8988T (cell line): ENCODE measurements around the gene IFITM1.
"Not testable (repeated sequence)": the region's sequence is repeated elsewhere in the genome, so short reads cannot be mapped to it uniquely, and the experiment has no call there.

ENCODE experiments used
- DNase-seq: peaks from one replicate; pipeline ENCODE4 v3.0.0; 2011

Gene IFITM1

GRCh38 chr11:328516-329100 is 14.8 kb downstream of the IFITM1 start:
- DNase-seq = not testable (repeated sequence)

DNA sequence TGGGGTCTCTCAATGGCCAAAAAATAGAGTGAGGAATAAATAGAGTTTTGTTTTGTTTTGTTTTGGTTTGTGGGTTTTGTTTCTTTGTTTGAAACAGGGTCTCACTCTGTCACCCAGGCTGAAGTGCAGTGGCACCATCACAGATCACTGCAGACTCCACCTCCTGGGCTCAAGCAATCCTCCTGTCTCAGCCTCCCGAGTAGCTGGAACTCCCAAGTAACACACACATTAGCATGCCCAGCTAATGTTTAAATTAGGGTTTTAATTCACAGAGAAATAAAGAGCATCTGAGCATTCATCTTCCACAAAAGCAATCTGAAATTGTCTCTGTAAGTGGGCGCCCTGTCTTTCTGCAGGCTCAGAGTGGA is 16.0 kb downstream of the IFITM1 start:
- DNase-seq = no peak

DNA sequence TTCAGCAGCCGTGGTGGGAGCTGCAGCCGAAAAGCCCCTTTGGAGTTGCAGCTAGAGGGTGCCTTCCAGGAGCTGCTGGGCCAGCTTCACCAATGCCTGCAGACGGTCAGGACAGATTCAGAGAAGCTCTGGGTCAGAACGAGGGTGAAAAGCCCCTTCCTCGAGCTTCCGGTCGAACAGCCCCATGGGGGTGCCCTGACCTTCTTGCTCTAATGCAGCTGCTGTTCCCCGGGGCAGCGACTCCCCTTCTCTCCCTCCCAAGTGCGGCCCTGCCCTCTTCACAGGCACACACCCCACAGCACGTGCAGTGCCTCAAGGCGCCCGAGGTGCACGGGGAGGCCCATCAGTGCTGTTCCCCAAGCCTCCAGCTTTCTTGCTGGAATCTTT is 16.5 kb downstream of the IFITM1 start:
- no peak for DNase-seq

DNA sequence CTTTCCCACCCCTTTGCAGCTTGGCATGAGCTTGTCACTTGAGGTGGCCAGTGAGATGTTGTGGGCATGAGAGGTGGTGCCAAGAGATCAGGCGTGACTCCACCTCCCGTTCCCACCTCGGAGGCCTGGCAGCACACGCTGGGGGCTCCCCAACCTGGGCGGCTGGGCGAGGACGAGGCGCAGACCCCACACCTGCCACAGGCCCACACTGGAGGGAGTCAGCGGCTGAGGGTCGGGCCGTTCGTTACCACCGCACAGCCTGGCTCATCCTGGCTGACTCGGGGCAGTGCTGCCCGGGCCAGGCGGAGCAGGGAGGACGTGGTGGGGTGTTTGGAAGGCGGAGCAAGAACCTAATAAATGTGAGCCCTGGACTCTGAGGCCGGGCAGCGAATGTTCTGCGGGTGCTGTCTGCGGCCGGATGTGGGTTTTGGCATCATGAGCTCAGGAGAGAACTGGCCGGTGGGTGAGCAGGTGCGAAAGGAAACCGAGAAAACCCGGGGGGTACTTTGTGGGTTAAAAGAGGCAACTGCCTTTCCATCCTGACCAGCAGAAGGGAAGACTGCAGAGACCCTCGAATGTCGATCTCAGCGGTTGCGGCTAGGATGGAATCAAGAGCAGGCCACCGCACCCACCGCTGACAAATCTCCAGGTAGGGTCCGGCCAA is 17.0 kb downstream of the IFITM1 start:
- no peak for DNase-seq

DNA sequence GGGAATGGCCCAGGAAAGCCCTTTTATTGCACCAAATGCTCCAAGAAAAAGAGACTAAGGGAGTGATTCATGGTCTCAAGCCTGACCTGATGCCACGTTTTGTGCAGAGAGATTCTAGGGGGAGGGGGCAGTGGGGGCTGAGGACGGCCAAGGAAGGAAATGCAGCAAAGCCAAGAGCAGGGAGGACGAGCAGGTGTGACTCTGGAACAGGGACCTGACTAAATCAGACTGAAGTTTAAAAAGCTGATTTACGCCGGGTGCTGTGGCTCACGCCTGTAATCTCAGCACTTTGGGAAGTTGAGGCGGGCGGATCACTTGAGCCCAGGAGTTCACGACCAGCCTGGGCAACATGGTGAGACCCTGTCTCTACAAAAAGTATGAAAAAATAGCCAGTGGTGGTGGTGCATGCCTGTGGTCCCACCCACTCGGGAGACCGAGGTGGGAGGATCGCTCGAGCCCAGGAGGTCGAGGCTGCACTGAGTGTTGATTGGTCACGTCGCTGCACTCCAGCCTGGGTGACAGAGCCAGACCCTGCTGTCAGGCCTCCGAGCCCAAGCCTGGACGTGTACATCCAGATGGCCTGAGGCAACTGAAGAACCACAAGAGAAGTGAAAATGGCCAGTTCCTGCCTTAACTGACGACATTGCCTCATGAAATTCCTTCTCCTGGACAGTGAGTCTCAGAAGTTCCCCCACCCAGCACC is 17.7 kb downstream of the IFITM1 start:
- DNase-seq = no peak

- DNase-seq = no peak
Measured at GRCh38 chr11:332651-333480, 19.0 kb downstream of the IFITM1 start.

DNA sequence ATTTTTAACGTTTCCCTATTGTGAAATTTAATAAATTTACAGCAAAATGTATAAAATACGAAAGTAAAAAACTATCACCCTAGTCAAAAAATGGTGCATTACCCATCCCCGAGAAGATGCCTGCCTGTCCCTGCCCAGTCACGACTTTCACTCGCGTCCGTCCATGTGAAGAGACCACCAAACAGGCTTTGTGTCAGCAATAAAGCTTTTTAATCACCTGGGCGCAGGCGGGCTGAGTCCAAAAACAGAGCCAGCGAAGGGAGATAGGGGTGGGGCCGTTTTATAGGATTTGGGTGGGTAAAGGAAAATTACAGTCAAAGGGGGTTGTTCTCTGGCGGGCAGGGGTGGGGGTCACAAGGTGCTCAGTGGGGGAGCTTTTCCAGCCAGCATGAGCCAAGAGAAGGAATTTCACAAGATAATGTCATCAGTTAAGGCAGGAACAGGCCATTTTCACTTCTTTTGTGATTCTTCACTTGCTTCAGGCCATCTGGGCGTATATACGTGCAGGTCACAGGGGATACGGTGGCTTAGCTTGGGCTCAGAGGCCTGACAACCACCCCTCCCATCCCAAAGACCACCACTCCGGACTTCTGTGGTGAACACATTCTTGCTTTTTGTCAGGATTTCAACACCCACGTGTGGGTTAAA is 19.9 kb downstream of the IFITM1 start:
- not testable (repeated sequence) for DNase-seq

DNA sequence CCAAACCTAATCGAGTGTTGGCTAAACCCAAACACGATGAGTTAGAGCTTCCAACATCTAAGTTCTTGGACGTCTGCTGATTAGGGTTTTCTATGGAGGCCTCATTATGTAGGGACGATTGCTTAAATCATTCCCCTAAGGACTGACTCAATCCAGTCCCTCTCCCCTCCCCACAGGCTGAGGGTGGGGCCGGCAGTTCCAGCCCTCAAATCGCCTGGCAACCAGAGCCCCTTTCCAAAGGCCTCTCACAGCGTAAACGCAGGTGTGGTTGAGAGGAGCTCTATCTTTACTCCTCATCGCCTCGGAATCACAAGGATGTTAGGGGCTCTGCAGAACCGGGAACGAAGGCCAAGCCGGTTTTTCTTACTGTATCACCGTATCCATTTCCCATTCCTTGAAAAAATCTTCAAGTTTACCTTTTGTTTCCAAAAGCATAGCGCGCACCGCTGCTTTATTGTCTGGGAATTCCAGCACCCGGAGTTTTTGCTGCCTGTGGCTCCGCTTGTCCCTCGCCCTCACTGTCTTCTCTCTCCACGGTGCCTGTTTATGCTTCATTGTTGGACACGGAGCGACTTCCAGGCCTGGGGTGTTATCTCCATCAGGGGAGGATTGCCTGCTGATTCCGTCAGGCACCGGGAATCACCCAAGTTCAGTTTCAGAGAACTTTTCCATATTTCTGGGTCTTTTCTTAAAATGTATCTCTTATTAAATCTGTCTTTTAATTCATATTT is 20.6 kb downstream of the IFITM1 start:
- DNase-seq = no peak

GRCh38 chr11:335779-336658 is 22.2 kb downstream of the IFITM1 start:
- DNase-seq = no peak

- DNase-seq = no peak
Measured at GRCh38 chr11:336659-337198, 22.9 kb downstream of the IFITM1 start.

DNA sequence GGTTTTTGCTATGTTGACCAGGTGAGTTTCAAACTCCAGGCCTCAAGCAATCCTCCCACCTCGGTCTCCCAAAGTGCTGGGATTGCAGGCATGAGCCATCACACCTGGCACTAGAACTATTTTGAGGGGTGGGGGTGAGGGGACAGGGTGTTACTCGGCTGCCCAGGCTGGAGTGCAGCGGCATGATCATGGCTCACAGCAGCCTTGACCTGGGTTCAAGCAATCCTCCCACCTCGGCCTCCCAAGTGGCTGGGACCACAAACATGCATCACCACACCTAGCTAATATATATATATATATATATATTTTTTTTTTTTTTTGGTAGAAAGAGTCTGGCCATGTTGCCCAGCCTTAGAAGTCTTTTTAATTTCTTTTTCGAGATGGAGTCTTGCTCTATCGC is 23.9 kb downstream of the IFITM1 start:
- no peak for DNase-seq

GRCh38 chr11:339963-340362 is 26.1 kb downstream of the IFITM1 start:
- no peak for DNase-seq

DNA sequence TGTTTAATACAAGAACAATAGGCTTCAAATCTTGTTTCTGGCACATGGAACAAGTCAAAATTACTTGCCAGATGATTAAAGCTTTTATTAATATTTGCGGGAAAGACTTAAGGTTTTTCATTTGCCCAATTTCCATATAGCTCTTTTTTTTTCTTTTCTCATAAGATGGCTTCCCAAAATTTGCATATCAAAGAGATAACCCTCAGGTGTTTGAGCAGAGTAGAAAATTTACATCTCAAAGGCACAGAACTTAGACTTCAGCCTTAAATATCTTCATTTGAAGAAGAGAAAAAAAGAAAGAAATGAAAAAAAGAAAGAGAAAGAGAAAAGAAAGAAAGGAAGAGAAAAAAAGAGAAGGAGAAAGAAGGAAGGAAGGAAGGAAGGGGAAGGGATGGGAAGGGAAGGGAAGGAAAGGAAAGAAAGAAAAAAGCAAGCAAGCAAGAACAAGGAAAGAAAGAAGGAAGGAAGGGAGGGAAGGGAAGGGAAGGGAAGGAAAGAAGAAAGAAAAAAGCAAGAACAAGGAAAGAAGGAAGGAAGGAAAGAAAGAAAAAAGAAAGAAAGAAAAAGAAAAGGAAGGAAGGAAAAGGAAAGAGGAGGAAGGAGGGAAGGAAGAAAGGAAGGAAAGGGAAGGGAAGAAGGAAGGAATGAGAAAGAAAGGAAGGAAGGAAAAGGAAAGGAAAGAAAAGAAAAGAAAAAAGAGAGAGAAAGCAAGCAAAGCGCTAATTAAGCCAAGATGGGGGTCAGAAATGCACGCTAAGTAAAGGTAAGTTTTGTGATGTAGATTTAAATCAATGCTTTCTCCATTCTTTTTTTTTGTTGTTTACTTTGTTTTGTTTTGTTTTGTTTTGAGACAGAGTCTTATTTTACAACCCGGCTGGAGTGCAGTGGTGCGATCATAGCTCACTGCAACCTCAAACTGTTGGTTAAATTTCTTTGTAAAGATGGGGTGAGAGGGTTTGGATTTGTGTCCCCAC is 27.0 kb downstream of the IFITM1 start:
- DNase-seq = no peak

DNA sequence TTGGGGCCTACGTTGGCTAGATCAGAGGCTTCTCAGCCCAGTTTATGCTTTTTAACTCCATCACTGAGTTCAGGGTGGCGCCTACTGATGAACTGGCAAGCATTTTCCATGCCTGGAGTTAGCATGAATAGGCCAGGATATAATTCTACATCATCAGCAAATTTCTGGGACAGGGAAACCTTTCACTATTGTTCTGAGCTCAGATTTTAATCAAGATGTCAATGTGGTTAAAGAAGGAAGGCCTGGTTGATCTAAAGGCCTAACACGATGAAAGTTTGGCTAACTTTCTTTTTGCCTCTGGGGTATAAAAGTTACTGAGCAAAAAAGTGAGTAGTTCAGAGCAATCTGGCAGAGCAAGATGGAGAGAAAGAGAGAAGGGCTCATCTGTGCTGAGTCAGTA is 28.5 kb downstream of the IFITM1 start:
- DNase-seq = no peak

DNA sequence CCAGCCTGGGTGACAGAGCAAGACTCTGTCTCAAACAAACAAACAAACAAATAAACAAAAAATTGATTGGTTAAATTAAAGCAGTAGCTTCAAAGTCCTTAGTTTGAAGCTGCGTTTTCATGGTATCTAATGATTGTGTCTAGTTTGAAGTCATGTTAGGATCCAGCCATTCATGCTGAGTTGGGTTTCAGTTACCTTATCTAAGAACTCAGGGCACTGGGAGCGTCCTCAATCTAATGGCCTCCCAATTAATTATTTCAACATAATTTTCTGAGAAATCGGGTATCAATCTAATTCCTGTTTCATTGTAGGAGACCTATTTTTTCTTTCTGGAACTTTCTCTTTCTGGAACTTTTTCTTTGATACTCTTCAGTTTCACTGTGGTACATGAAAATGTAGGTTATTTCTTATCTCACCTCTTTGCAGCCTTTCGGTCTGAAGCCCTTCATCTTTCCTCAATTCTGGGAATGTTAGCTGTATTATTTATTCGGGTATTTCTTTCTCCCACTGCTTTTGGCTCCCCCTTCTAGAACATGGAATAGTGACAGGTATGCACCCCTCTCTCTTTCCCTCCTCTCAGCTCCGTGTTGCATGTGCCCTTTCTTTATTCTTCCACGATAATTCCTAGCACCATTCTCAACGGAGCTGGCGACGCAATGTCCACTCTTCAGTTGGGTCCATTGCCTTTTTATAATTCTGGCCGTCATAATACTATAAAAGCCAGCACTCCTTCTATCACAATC is 31.2 kb downstream of the IFITM1 start:
- no peak for DNase-seq

DNA sequence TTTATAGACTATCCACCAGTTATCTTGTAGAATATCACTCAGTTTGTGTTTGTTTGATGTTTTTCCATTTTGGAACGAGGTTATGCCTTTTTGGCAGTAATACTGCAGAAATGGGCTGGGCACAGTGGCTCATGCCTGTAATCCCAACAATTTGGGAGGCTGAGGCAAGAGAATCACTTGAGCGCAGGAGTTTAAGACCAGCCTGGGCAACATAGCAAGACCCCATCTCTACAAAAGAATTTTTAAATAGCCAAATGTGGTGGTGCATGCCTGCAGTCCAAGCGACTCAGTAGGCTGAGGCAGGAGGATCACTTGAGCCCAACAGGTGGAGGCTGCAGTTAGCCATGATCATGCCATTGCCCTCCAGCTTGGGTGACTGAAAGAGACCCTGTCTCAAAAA is 32.7 kb downstream of the IFITM1 start:
- DNase-seq = no peak

DNA sequence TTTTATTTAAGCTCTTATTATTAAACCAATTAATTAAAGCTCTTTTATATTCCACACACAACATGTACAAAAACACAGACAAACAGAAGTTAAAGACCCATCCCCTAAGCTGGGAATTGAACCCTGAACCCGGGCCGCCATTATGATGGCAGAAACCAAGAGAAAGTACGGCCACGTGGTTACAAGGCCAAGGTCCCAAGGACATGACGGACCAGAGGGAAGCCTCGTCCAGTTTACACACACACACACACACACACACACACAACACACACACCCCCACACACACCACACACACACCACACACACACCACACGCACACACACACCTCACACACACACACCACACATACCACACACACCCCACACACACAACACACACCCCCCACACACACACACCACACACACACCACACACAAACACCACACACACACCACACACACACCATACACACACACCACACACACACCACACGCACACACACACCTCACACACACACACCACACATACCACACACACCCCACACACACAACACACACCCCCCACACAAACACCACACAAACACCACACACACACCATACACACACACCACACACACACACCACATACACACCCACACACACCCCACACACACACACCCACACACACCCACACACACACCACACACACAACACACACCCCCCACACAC is 35.6 kb downstream of the IFITM1 start:
- not testable (repeated sequence) for DNase-seq

DNA sequence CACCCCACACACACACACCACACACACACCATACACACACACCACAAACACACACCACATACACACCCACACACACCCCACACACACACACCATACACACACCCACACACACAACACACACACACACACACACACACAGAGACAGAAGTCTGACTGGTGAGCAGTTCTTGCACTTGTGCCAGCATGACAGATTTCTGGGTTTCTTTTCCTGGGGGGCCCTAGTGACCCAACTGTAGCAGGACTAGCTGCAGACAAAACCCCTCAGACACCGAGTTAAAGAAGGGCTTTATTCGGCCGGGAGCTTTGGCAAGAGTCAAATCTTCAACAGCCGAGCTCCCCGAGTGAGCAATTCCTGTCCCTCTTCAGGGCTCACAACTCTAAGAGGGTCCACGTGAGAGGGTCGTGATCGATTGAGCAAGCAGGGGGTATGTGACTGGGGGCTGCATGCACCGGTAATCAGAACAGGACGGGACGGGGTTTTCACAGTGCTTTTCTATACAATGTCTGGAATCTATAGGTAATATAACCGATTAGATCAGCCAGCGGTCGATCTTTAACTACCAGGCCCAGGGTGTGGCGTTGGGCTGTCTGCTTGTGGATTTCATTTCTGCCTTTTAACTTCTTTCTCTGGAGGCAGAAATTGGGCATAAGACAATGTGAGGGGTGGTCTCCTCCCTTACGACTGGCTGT is 36.3 kb downstream of the IFITM1 start:
- not testable (repeated sequence) for DNase-seq
